Measurements from ENCODE around the gene NEU2. TPM values are rescaled to one million over a fixed set of nuclear protein-coding genes. Genes with fewer than 3 reads are reported as not detected.

Gene NEU2
- total RNA-seq, 1 donor from 2014 or later = not detected

GRCh38 chr2:233076749-233077148, 44.3 kb downstream of the NEU2 start:
- no peak for DNase-seq (ENCODE audit: low read depth)
- TF ChIP-seq CTCF (conservative IDR thresholded peaks at IDR 0.05; ENCODE audit: low read depth, low read length) = no peak
- H3K4me3 ChIP-seq (ENCODE audit: low read depth, low read length) = no peak overlapping the region

GRCh38 chr2:233079473-233079877, 47.0 kb downstream of the NEU2 start:
- DNase-seq (ENCODE audit: low read depth) = no peak
- H3K4me3 ChIP-seq (ENCODE audit: low read depth, low read length) = no peak overlapping the region
- TF ChIP-seq CTCF (conservative IDR thresholded peaks at IDR 0.05; ENCODE audit: low read depth, low read length) = no peak

- DNase-seq (ENCODE audit: low read depth) = no peak
- TF ChIP-seq CTCF (conservative IDR thresholded peaks at IDR 0.05; ENCODE audit: low read depth, low read length) = no peak
- H3K4me3 ChIP-seq (ENCODE audit: low read depth, low read length) = no peak overlapping the region
Observed at GRCh38 chr2:233079953-233080835, 47.7 kb downstream of the NEU2 start.

- no peak overlapping the region for H3K4me3 ChIP-seq (ENCODE audit: low read depth, low read length)
- TF ChIP-seq CTCF (conservative IDR thresholded peaks at IDR 0.05; ENCODE audit: low read depth, low read length) = no peak
- no peak for DNase-seq (ENCODE audit: low read depth)
Observed at GRCh38 chr2:233080836-233081229, 48.4 kb downstream of the NEU2 start.

GRCh38 chr2:233081232-233081730, 48.8 kb downstream of the NEU2 start:
- H3K4me3 ChIP-seq (ENCODE audit: low read depth, low read length) = no peak overlapping the region
- DNase-seq (ENCODE audit: low read depth) = no peak
- no peak for TF ChIP-seq CTCF (conservative IDR thresholded peaks at IDR 0.05; ENCODE audit: low read depth, low read length)

GRCh38 chr2:233081731-233082221, 49.3 kb downstream of the NEU2 start:
- TF ChIP-seq CTCF (conservative IDR thresholded peaks at IDR 0.05; ENCODE audit: low read depth, low read length) = no peak
- no peak for DNase-seq (ENCODE audit: low read depth)
- H3K4me3 ChIP-seq (ENCODE audit: low read depth, low read length) = no peak overlapping the region

Data from epithelial cell of proximal tubule (primary cell).